Ishikawa (cell line): ENCODE results near the gene CTDSPL2.

Source experiments
- CEBPB ChIP-seq: IDR thresholded peaks from 2 replicates; pipeline ENCODE4 v1.6.1; 2012
- CREB1 ChIP-seq: IDR thresholded peaks from 2 replicates; pipeline ENCODE4 v1.6.1; 2012; ENCODE audit warnings: low read depth
- EGR1 ChIP-seq: IDR thresholded peaks from 2 replicates; pipeline ENCODE4 v1.6.1; 2012
- EP300 ChIP-seq: IDR thresholded peaks from 2 replicates; pipeline ENCODE4 v1.6.1; 2012; ENCODE audit warnings: borderline replicate concordance
- FOXM1 ChIP-seq: IDR thresholded peaks from 2 replicates; pipeline ENCODE4 v1.6.1; 2012; ENCODE audit warnings: low read depth, borderline replicate concordance
- MAX ChIP-seq: IDR thresholded peaks from 2 replicates; pipeline ENCODE4 v1.6.1; 2012
- NFIC ChIP-seq: IDR thresholded peaks from 2 replicates; pipeline ENCODE4 v1.6.1; 2012
- RAD21 ChIP-seq: IDR thresholded peaks from 2 replicates; pipeline ENCODE4 v1.6.1; 2012; ENCODE audit warnings: low read depth
- REST ChIP-seq: IDR thresholded peaks from 2 replicates; pipeline ENCODE4 v1.6.1; 2012; ENCODE audit warnings: low read depth, mild to moderate bottlenecking
- TAF1 ChIP-seq: IDR thresholded peaks from 2 replicates; pipeline ENCODE4 v1.6.1; 2012; ENCODE audit warnings: low read depth, mild to moderate bottlenecking
- TCF12 ChIP-seq: IDR thresholded peaks from 2 replicates; pipeline ENCODE4 v1.6.1; 2012; ENCODE audit warnings: low read depth
- TEAD4 ChIP-seq: IDR thresholded peaks from 2 replicates; pipeline ENCODE4 v1.6.1; 2012
- USF1 ChIP-seq: IDR thresholded peaks from 2 replicates; pipeline ENCODE4 v1.6.1; 2012
- YY1 ChIP-seq: IDR thresholded peaks from 2 replicates; pipeline ENCODE4 v1.6.1; 2012; ENCODE audit warnings: low read depth
- ZBTB7A ChIP-seq: IDR thresholded peaks from 2 replicates; pipeline ENCODE4 v1.6.1; 2012; ENCODE audit warnings: low read depth

CTDSPL2 gene

GRCh38 chr15:44569316-44569715 lies 141.9 kb downstream of the CTDSPL2 start:
- TF ChIP-seq MAX (no peak), CREB1 (no peak), REST (no peak), TCF12 (no peak), ZBTB7A (no peak), NFIC (no peak), CEBPB (no peak), USF1 (no peak), YY1 (no peak), EGR1 (no peak), TAF1 (no peak), FOXM1 (no peak), RAD21 (no peak), EP300 (no peak), TEAD4 (no peak)

- TF ChIP-seq TAF1 = no peak
- TF ChIP-seq CEBPB = no peak
- no peak for TF ChIP-seq YY1
- no peak for TF ChIP-seq EP300
- TF ChIP-seq CREB1 = no peak
Measured at GRCh38 chr15:44570361-44570760, 142.9 kb downstream of the CTDSPL2 start.

- TF ChIP-seq EGR1 (no peak), ZBTB7A (no peak), NFIC (no peak), USF1 (no peak), TAF1 (no peak)
Measured at GRCh38 chr15:44573386-44573785, 146.0 kb downstream of the CTDSPL2 start.

GRCh38 chr15:44574734-44575133 lies 147.3 kb downstream of the CTDSPL2 start:
- TF ChIP-seq ZBTB7A (no peak), EP300 (no peak), USF1 (no peak), EGR1 (no peak)
